Liver (tissue), 9 donors: ENCODE data around the gene TSPEAR. TPM values are rescaled to one million over a fixed set of nuclear protein-coding genes. Genes with fewer than 3 reads are reported as not detected.

Source experiments
- DNase-seq: peaks from one replicate; pipeline ENCODE4 v3.0.0-alpha.2; 2017; ENCODE audit warnings: low spot score
- H3K27ac ChIP-seq, 2 donors: one replicate each; pipeline ENCODE4 v1.7.0; 2013; ENCODE audit warnings: inconsistent platforms in 2 of 2, low read length in 2 of 2, control low read depth in 1 of 2, low read depth in 1 of 2, mild to moderate bottlenecking in 1 of 2
- H3K27me3 ChIP-seq, 4 donors: one replicate each; pipeline versions ENCODE4 v1.6.1 to v1.7.0; 2013; ENCODE audit warnings: low read length in 3 of 4, inconsistent platforms in 1 of 4, mild to moderate bottlenecking in 1 of 4, moderate library complexity in 1 of 4; ENCODE audit not compliant: control insufficient read depth in 4 of 4, insufficient read depth in 4 of 4
- H3K36me3 ChIP-seq, 4 donors: one replicate each; pipeline versions ENCODE4 v1.6.1 to v1.7.0; 2013; ENCODE audit warnings: low read length in 3 of 4, mild to moderate bottlenecking in 3 of 4, low read depth in 1 of 4, moderate library complexity in 1 of 4; ENCODE audit not compliant: control insufficient read depth in 4 of 4, insufficient read depth in 3 of 4
- H3K4me1 ChIP-seq, 4 donors: one replicate each; pipeline versions ENCODE4 v1.6.1 to v1.7.0; 2013; ENCODE audit warnings: low read length in 3 of 4, mild to moderate bottlenecking in 3 of 4, moderate library complexity in 1 of 4; ENCODE audit not compliant: control insufficient read depth in 4 of 4, insufficient read depth in 4 of 4
- H3K4me3 ChIP-seq, 3 donors: one replicate each; pipeline versions ENCODE4 v1.6.1 to v1.7.0; 2013; ENCODE audit warnings: low read length in 3 of 3, control low read depth in 1 of 3, low read depth in 1 of 3, mild to moderate bottlenecking in 1 of 3
- H3K9ac ChIP-seq, 2 donors: one replicate each; pipeline ENCODE4 v1.7.0; 2013; ENCODE audit warnings: low read length in 2 of 2, mild to moderate bottlenecking in 2 of 2, moderate library complexity in 2 of 2, control low read depth in 1 of 2, low read depth in 1 of 2
- H3K9me3 ChIP-seq, 4 donors: one replicate each; pipeline versions ENCODE4 v1.6.1 to v1.7.0; 2013; ENCODE audit warnings: low read length in 3 of 4; ENCODE audit not compliant: control insufficient read depth in 4 of 4
- FOXA1 ChIP-seq: IDR thresholded peaks from 2 replicates; pipeline ENCODE4 v1.6.1; 2016; ENCODE audit warnings: antibody characterized with exemption
- GABPA ChIP-seq, 2 donors: IDR thresholded peaks in 1 of 2; conservative IDR thresholded peaks in 1 of 2; 2 replicates each; pipeline ENCODE4 v1.6.1; 2016; ENCODE audit warnings: antibody characterized with exemption in 2 of 2, mild to moderate bottlenecking in 1 of 2, moderate library complexity in 1 of 2
- HNF4A ChIP-seq, 2 donors: conservative IDR thresholded peaks; 2 replicates each; pipeline ENCODE4 v1.6.1; 2016; ENCODE audit warnings: antibody characterized with exemption in 2 of 2, mild to moderate bottlenecking in 2 of 2
- JUND ChIP-seq, 2 donors: IDR thresholded peaks; 2 replicates each; pipeline ENCODE4 v1.6.1; 2016; ENCODE audit warnings: antibody characterized with exemption in 2 of 2
- NR2F2 ChIP-seq: IDR thresholded peaks from 2 replicates; pipeline ENCODE4 v1.6.1; 2016; ENCODE audit warnings: antibody characterized with exemption
- RXRA ChIP-seq, 2 donors: IDR thresholded peaks; 2 replicates each; pipeline ENCODE4 v1.6.1; 2017 to 2018; ENCODE audit warnings: antibody characterized with exemption in 2 of 2, mild to moderate bottlenecking in 1 of 2
- SP1 ChIP-seq: IDR thresholded peaks from 2 replicates; pipeline ENCODE4 v1.6.1; 2018; ENCODE audit warnings: antibody characterized with exemption, mild to moderate bottlenecking
- TAF1 ChIP-seq: conservative IDR thresholded peaks from 2 replicates; pipeline ENCODE4 v1.6.1; 2016; ENCODE audit warnings: antibody characterized with exemption, mild to moderate bottlenecking
- YY1 ChIP-seq: IDR thresholded peaks from 2 replicates; pipeline ENCODE4 v1.6.1; 2016; ENCODE audit warnings: antibody characterized with exemption, mild to moderate bottlenecking
- WGBS: extraction: QIAGEN DNeasy Blood & Tissue Kit; methylation state at CpG from one replicate; pipeline ENCODE4 v1.1.7; 2013; 5-methylcytosine and 5-hydroxymethylcytosine counted together
- polyA plus RNA-seq, 2 donors: library from polyadenylated mRNA; stranded (reverse) in 1 of 2; unstranded in 1 of 2; fragments of 200-250 nt in 1 of 2; fragments of >200 nt in 1 of 2; fragmentation: Nextera tagmentation in 1 of 2; extraction: Ambion mirVana in 1 of 2; gene quantifications; one replicate each; pipeline versions ENCODE4 v1.2.1 to v1.2.3, GENCODE V29; 2013 to 2015
- total RNA-seq, 2 donors: library from RNA; depleted of rRNA; stranded (reverse); fragments of >200 nt; gene quantifications; one replicate each; pipeline ENCODE4 v1.2.3, GENCODE V29; 2014
- TF ChIP-seq, protein P1 (sequence below): IDR thresholded peaks from 2 replicates; pipeline ENCODE4 v1.6.1; 2016; ENCODE audit warnings: antibody characterized with exemption, mild to moderate bottlenecking
- TF ChIP-seq, protein P2 (sequence below): IDR thresholded peaks from 2 replicates; pipeline ENCODE4 v1.6.1; 2016; ENCODE audit warnings: antibody characterized with exemption
- TF ChIP-seq, protein P3 (sequence below): IDR thresholded peaks from 2 replicates; pipeline ENCODE4 v1.6.1; 2016; ENCODE audit warnings: antibody characterized with exemption
- TF ChIP-seq, protein P4 (sequence below): fragments of 150-350 bp; IDR thresholded peaks from 2 replicates; pipeline ENCODE4 v1.5.1; 2017; ENCODE audit warnings: improper control_type of control experiment, low read depth, low read length; ENCODE audit not compliant: missing input control
- donor health status: healthy.
- donor health status: healthy.
- donor health status: healthy.
- donor health status: healthy.
- donor health status: healthy.

TSPEAR gene
- total and polyA plus RNA-seq, 4 donors, result under 0.01 to 0.14 (median 0.01) TPM; not detected in 1

DNA sequence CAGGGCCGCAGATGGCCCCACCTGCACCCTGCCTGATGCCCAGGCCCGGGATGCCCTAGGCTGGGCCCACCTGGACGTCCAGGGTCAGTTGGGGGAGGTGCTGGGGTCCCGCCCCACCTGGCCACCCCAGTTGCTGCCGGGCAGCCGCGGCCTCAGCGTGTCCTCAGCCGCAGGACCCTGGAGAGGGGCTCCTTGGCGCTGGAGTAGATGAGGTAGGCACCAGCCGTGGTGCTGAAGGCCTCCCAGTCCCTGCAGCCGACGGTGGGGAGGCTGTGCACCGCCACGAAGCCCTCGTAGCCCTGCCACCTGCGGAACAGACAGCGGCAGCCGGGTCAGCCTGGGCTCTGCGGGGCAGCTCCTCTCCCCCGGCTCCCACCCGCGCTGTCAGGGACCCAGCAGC lies 211.7 kb downstream of the TSPEAR start (continued):
- TF ChIP-seq, protein P1, sequence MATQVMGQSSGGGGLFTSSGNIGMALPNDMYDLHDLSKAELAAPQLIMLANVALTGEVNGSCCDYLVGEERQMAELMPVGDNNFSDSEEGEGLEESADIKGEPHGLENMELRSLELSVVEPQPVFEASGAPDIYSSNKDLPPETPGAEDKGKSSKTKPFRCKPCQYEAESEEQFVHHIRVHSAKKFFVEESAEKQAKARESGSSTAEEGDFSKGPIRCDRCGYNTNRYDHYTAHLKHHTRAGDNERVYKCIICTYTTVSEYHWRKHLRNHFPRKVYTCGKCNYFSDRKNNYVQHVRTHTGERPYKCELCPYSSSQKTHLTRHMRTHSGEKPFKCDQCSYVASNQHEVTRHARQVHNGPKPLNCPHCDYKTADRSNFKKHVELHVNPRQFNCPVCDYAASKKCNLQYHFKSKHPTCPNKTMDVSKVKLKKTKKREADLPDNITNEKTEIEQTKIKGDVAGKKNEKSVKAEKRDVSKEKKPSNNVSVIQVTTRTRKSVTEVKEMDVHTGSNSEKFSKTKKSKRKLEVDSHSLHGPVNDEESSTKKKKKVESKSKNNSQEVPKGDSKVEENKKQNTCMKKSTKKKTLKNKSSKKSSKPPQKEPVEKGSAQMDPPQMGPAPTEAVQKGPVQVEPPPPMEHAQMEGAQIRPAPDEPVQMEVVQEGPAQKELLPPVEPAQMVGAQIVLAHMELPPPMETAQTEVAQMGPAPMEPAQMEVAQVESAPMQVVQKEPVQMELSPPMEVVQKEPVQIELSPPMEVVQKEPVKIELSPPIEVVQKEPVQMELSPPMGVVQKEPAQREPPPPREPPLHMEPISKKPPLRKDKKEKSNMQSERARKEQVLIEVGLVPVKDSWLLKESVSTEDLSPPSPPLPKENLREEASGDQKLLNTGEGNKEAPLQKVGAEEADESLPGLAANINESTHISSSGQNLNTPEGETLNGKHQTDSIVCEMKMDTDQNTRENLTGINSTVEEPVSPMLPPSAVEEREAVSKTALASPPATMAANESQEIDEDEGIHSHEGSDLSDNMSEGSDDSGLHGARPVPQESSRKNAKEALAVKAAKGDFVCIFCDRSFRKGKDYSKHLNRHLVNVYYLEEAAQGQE, result no peak
- no peak for TF ChIP-seq YY1
- no peak for TF ChIP-seq GABPA (IDR thresholded peaks at IDR 0.05 in 1 of 2, conservative IDR thresholded peaks at IDR 0.05 in 1 of 2)

DNA sequence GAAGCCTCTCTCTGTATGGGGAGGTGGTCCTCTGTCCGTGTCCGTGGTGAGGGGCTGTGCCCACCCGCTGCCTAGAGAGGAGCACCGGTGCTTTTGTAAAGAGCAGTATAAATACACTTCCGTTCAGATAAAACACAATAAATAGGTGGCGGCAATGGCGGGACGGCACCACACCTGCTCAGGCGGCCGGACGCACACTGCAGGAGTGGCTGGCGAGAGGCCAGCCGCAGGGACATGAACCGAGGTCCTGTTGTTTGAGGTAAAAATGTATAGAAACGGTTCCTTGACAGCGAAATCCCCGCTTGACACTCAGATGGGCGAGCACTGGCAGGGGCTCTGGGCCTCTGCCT lies 212.2 kb downstream of the TSPEAR start:
- TF ChIP-seq RXRA (IDR thresholded peaks at IDR 0.05) (no peak), SP1 (no peak), JUND (IDR thresholded peaks at IDR 0.05) (no peak), GABPA (IDR thresholded peaks at IDR 0.05 in 1 of 2, conservative IDR thresholded peaks at IDR 0.05 in 1 of 2) (no peak), NR2F2 (no peak), HNF4A (conservative IDR thresholded peaks at IDR 0.05) (no peak), FOXA1 (no peak), TAF1 (no peak)
- TF ChIP-seq, protein P2, sequence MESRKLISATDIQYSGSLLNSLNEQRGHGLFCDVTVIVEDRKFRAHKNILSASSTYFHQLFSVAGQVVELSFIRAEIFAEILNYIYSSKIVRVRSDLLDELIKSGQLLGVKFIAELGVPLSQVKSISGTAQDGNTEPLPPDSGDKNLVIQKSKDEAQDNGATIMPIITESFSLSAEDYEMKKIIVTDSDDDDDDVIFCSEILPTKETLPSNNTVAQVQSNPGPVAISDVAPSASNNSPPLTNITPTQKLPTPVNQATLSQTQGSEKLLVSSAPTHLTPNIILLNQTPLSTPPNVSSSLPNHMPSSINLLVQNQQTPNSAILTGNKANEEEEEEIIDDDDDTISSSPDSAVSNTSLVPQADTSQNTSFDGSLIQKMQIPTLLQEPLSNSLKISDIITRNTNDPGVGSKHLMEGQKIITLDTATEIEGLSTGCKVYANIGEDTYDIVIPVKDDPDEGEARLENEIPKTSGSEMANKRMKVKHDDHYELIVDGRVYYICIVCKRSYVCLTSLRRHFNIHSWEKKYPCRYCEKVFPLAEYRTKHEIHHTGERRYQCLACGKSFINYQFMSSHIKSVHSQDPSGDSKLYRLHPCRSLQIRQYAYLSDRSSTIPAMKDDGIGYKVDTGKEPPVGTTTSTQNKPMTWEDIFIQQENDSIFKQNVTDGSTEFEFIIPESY, result no peak
- TF ChIP-seq, protein P3, sequence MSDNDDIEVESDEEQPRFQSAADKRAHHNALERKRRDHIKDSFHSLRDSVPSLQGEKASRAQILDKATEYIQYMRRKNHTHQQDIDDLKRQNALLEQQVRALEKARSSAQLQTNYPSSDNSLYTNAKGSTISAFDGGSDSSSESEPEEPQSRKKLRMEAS, result no peak
- TF ChIP-seq, protein P4, sequence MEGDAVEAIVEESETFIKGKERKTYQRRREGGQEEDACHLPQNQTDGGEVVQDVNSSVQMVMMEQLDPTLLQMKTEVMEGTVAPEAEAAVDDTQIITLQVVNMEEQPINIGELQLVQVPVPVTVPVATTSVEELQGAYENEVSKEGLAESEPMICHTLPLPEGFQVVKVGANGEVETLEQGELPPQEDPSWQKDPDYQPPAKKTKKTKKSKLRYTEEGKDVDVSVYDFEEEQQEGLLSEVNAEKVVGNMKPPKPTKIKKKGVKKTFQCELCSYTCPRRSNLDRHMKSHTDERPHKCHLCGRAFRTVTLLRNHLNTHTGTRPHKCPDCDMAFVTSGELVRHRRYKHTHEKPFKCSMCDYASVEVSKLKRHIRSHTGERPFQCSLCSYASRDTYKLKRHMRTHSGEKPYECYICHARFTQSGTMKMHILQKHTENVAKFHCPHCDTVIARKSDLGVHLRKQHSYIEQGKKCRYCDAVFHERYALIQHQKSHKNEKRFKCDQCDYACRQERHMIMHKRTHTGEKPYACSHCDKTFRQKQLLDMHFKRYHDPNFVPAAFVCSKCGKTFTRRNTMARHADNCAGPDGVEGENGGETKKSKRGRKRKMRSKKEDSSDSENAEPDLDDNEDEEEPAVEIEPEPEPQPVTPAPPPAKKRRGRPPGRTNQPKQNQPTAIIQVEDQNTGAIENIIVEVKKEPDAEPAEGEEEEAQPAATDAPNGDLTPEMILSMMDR, result no peak
- H3K4me3 ChIP-seq, result no peak overlapping the region
- no peak for DNase-seq
- H3K36me3 ChIP-seq, result no peaks in the 10 kb centered on the region
- H3K4me1 ChIP-seq, result no peaks in the 10 kb centered on the region
- 87% methylated on average over 18 of the region's 18 CpGs for WGBS
- H3K9ac ChIP-seq, result no peak overlapping the region
- no peaks in the 10 kb centered on the region for H3K9me3 ChIP-seq
- no peak overlapping the region for H3K27ac ChIP-seq
- H3K27me3 ChIP-seq, result no peaks in the 10 kb centered on the region
